ENCODE data around the gene FNIP2.
"Not testable (repeated sequence)": the region's sequence is repeated elsewhere in the genome, so short reads cannot be mapped to it uniquely, and the experiment has no call there.

Gene FNIP2

GRCh38 chr4:158793021-158793420 lies 24.2 kb downstream of the FNIP2 start:
- DNase-seq (ENCODE audit: low spot score): no peak

- DNase-seq (ENCODE audit: low spot score): not testable (repeated sequence)
Observed at GRCh38 chr4:158793430-158793829, 24.6 kb downstream of the FNIP2 start.

- peak; percentile 53 for DNase-seq (ENCODE audit: low spot score)
Observed at GRCh38 chr4:158796370-158797140, 27.7 kb downstream of the FNIP2 start.

- DNase-seq (ENCODE audit: low spot score): no peak
Observed at GRCh38 chr4:158798062-158798461, 29.2 kb downstream of the FNIP2 start.

- DNase-seq (ENCODE audit: low spot score): no peak
Observed at GRCh38 chr4:158799013-158799770, 30.4 kb downstream of the FNIP2 start.

- DNase-seq (ENCODE audit: low spot score): no peak
Observed at GRCh38 chr4:158799856-158800255, 31.0 kb downstream of the FNIP2 start.

- DNase-seq (ENCODE audit: low spot score): no peak
Observed at GRCh38 chr4:158801066-158801465, 32.2 kb downstream of the FNIP2 start.

GRCh38 chr4:158801677-158802076 lies 32.9 kb downstream of the FNIP2 start:
- DNase-seq (ENCODE audit: low spot score): no peak

- DNase-seq (ENCODE audit: low spot score): no peak
Observed at GRCh38 chr4:158802914-158803313, 34.1 kb downstream of the FNIP2 start.

GRCh38 chr4:158805635-158806471 lies 37.0 kb downstream of the FNIP2 start:
- DNase-seq (ENCODE audit: low spot score): no peak

- DNase-seq (ENCODE audit: low spot score): no peak
Observed at GRCh38 chr4:158807691-158808090, 38.9 kb downstream of the FNIP2 start.

- DNase-seq (ENCODE audit: low spot score): no peak
Observed at GRCh38 chr4:158808399-158808798, 39.6 kb downstream of the FNIP2 start.

GRCh38 chr4:158809208-158809607 lies 40.4 kb downstream of the FNIP2 start:
- DNase-seq (ENCODE audit: low spot score): not testable (repeated sequence)

GRCh38 chr4:158809611-158810486 lies 41.0 kb downstream of the FNIP2 start:
- DNase-seq (ENCODE audit: low spot score): peak; percentile 36

- DNase-seq (ENCODE audit: low spot score): peak; percentile 81
Observed at GRCh38 chr4:158810487-158811215, 41.8 kb downstream of the FNIP2 start.

- no peak for DNase-seq (ENCODE audit: low spot score)
Observed at GRCh38 chr4:158811216-158811540, 42.4 kb downstream of the FNIP2 start.

GRCh38 chr4:158811704-158812103 lies 42.9 kb downstream of the FNIP2 start:
- DNase-seq (ENCODE audit: low spot score): no peak

- no peak for DNase-seq (ENCODE audit: low spot score)
Observed at GRCh38 chr4:158812133-158812532, 43.3 kb downstream of the FNIP2 start.

GRCh38 chr4:158812543-158812942 lies 43.7 kb downstream of the FNIP2 start:
- no peak for DNase-seq (ENCODE audit: low spot score)

- no peak for DNase-seq (ENCODE audit: low spot score)
Observed at GRCh38 chr4:158813113-158813512, 44.3 kb downstream of the FNIP2 start.

- DNase-seq (ENCODE audit: low spot score): no peak
Observed at GRCh38 chr4:158814207-158814606, 45.4 kb downstream of the FNIP2 start.

Measured in kidney capillary endothelial cell (primary cell).